Activated naive CD8-positive, alpha-beta T cell treated with anti-CD3 and anti-CD28 coated beads, Interleukin-2, amount 10 ng/mL, durations not matched to agents 7 days and 5 days (primary cell): Measurements from ENCODE around the gene ZNF112. TPM values are rescaled to one million over a fixed set of nuclear protein-coding genes. Genes with fewer than 3 reads are reported as not detected.

Experiments
- ATAC-seq: fragments of 150-1000 bp; cut with Tn5 transposase; one replicate; pipeline ENCODE4 v1.10.0; 2021; ENCODE audit warnings: low read depth, moderate library complexity
- POLR2A ChIA-PET: fragments of 350-600 bp; sonication (Branson Sonifier 250); formaldehyde crosslinking; loops from one replicate; lab custom pipeline; 2021; ENCODE audit warnings: antibody characterized with exemption; lab: Charles Lee
- DNase-seq: peaks from one replicate; pipeline ENCODE4 v3.0.0; 2021
- H3K27ac Mint-ChIP-seq: one replicate; pipeline ENCODE4 v1.8.0; 2022; ENCODE audit warnings: mild to moderate bottlenecking, mixed read lengths
- H3K27me3 Mint-ChIP-seq: one replicate; pipeline ENCODE4 v1.8.0; 2022; ENCODE audit warnings: mild to moderate bottlenecking, moderate library complexity, mixed read lengths
- H3K36me3 Mint-ChIP-seq: one replicate; pipeline ENCODE4 v1.8.0; 2021; ENCODE audit warnings: mild to moderate bottlenecking, mixed read lengths
- H3K4me1 Mint-ChIP-seq: one replicate; pipeline ENCODE4 v1.8.0; 2021; ENCODE audit warnings: mixed read lengths
- H3K4me3 Mint-ChIP-seq: one replicate; pipeline ENCODE4 v1.8.0; 2022; ENCODE audit warnings: mild to moderate bottlenecking, moderate library complexity, mixed read lengths
- H3K9me3 Mint-ChIP-seq: one replicate; pipeline ENCODE4 v1.8.0; 2021; ENCODE audit warnings: mixed read lengths
- total RNA-seq, 2 experiments: library from RNA; stranded (reverse); gene quantifications; one replicate each; pipeline ENCODE4 v1.2.3, GENCODE V29; 2021

Gene ZNF112
- total RNA-seq, 2 experiments from 2014 or later, result 0.28 to 0.30 TPM

- ATAC-seq (no peak), DNase-seq (no peak)
- POLR2A ChIA-PET, result no interaction called here
- Mint-ChIP-seq H3K27ac (no peak overlapping the region), H3K4me1 (no peaks in the 10 kb centered on the region), H3K27me3 (peaks cover 10% of the 10 kb centered on the region), H3K4me3 (no peak overlapping the region), H3K36me3 (no peaks in the 10 kb centered on the region), H3K9me3 (peaks cover 16% of the 10 kb centered on the region)
Observed at GRCh38 chr19:44313231-44313630, 43.2 kb downstream of the ZNF112 start.

DNA sequence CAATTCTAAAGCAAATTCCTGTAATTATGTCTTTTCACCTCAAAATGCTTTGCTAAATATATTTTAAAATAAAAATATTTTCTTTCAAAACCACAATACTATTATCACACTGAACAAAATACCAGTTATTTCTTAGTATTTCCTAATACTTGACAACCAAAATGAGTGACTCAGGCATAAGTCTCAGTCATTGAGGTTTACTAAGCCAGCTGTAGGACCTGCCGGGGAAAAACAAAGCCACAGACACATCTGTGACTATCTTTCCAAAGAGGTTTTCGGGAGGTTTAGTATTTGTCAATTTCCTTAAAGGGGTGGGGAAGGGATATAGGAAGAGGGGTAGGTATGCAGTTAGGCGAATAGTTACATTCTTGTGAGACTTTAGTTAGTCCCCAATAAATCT lies 48.5 kb downstream of the ZNF112 start:
- DNase-seq (no peak), ATAC-seq (no peak)
- H3K27ac Mint-ChIP-seq, result no peak overlapping the region
- POLR2A ChIA-PET, result no interaction called here
- H3K9me3 Mint-ChIP-seq, result peaks cover 14% of the 10 kb centered on the region
- H3K4me1 Mint-ChIP-seq, result peaks cover 14% of the 10 kb centered on the region
- H3K4me3 Mint-ChIP-seq, result no peak overlapping the region
- no peaks in the 10 kb centered on the region for H3K36me3 Mint-ChIP-seq
- H3K27me3 Mint-ChIP-seq, result no peaks in the 10 kb centered on the region

DNA sequence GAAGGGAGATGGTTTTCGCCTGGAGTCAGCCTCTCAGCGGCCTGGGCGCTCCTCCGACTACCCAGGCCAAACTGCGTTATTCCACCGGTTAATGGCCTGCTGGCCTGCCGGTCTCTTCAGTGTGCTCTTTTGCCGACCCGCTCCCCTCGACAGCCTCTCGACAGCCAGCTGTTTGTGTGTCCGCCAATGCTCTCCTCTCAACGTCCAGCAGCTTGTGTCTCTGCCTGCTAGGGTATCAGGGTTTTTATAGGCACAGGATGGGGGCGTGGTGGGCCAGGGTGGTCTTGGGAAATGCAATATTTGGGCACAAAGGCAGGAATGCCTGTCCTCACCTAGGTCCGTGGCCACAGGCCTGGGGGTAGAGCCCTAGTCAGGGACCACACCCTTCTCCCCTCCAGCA lies 50.2 kb downstream of the ZNF112 start:
- Mint-ChIP-seq H3K4me3 (no peak overlapping the region), H3K4me1 (peaks cover 14% of the 10 kb centered on the region), H3K36me3 (peaks cover 3% of the 10 kb centered on the region), H3K27me3 (no peaks in the 10 kb centered on the region), H3K27ac (no peak overlapping the region), H3K9me3 (peaks cover 12% of the 10 kb centered on the region)
- no peak for DNase-seq
- POLR2A ChIA-PET, result no interaction called here
- ATAC-seq, result no peak

DNA sequence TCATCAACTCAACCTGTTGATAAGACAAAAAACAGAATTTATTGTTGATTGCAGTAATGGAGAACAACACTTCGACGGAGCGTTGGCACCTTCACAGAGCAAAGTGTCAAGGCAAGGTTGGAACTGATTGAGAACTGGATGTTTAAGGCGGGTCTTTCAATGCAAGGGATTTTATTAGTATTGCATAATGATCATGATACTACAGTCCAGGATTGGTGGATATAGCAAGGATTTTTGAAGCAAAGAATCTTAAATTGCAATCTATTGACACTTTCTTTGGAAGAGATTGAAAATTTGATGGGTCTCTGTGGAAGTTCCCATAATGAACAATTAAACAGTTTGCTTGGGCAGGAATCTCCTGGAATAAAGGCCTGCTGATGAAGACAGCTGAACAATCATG lies 51.0 kb downstream of the ZNF112 start:
- Mint-ChIP-seq H3K27ac (no peak overlapping the region), H3K27me3 (no peaks in the 10 kb centered on the region), H3K4me1 (peaks cover 14% of the 10 kb centered on the region), H3K36me3 (peaks cover 8% of the 10 kb centered on the region), H3K4me3 (peak overlapping the region; percentile 85), H3K9me3 (peaks cover 13% of the 10 kb centered on the region)
- ATAC-seq, result no peak
- no peak for DNase-seq
- POLR2A ChIA-PET, result interaction anchor here (0.9 to 1.9 kb wide), 4 partner anchors 93 to 404 kb away, joined by 3 to 8 read pairs (median 4); partner anchors contain the start of genes ZNF180 and ZNF227

- POLR2A ChIA-PET, result interaction anchor here (0.8 to 1.9 kb wide), 5 partner anchors 93 to 403 kb away, joined by 3 to 8 read pairs (median 4); partner anchors contain the start of genes ZNF180, ZNF227 and ZNF234
- Mint-ChIP-seq H3K27ac (peak within 1 kb of the TSS; percentile 65), H3K4me3 (peak within 1 kb of the TSS; percentile 85), H3K27me3 (no peaks in the 10 kb centered on the region), H3K36me3 (peaks cover 15% of the 10 kb centered on the region), H3K9me3 (peaks cover 13% of the 10 kb centered on the region), H3K4me1 (peaks cover 14% of the 10 kb centered on the region)
- ATAC-seq (peak; percentile 89), DNase-seq (peak; percentile 69)
Observed at GRCh38 chr19:44304659-44305193, 51.8 kb downstream of the ZNF112 start, which contains the start of gene ZNF235. ZNF235 (minus strand) TSS chr19:44305025; CDS start chr19:44303404, 1,621 bp downstream.

- peaks cover 21% of the 10 kb centered on the region for H3K36me3 Mint-ChIP-seq
- POLR2A ChIA-PET, result interaction anchor here (0.8 to 1.9 kb wide), 4 partner anchors 97 to 403 kb away, joined by 3 to 6 read pairs (median 4); partner anchors contain the start of genes ZNF180 and ZNF234
- H3K9me3 Mint-ChIP-seq, result peaks cover 13% of the 10 kb centered on the region
- peak overlapping the region; percentile 85 for H3K4me3 Mint-ChIP-seq
- no peak for DNase-seq
- H3K4me1 Mint-ChIP-seq, result peaks cover 14% of the 10 kb centered on the region
- ATAC-seq, result no peak
- H3K27me3 Mint-ChIP-seq, result no peaks in the 10 kb centered on the region
- peak overlapping the region; percentile 58 for H3K27ac Mint-ChIP-seq
Observed at GRCh38 chr19:44303976-44304568, 52.4 kb downstream of the ZNF112 start.

DNA sequence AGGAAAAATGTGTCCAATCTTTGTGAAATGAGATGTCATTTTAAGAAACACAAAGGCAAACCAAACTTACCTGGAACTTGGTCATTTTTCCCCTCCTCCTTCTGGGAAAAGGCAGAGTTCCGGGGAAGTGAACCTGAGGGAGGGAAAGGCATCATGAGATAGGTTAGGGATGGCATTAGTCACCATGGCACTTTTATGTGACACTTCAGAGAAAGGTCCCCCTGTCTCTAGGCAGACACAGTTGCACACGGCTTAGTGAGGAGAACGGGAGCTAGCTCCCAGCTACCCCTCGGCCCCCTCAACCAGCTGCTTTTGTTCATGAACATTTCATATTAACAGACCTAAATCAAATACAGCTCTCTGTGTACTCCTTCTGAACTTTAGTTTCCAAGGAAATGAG lies 53.2 kb downstream of the ZNF112 start:
- Mint-ChIP-seq H3K4me1 (peaks cover 14% of the 10 kb centered on the region), H3K4me3 (peak overlapping the region; percentile 85), H3K27ac (no peak overlapping the region), H3K36me3 (peaks cover 29% of the 10 kb centered on the region), H3K27me3 (no peaks in the 10 kb centered on the region), H3K9me3 (peaks cover 8% of the 10 kb centered on the region)
- ATAC-seq (no peak), DNase-seq (no peak)
- POLR2A ChIA-PET, result no interaction called here

GRCh38 chr19:44284968-44285367 lies 71.5 kb downstream of the ZNF112 start:
- Mint-ChIP-seq H3K4me3 (no peak overlapping the region), H3K27ac (no peak overlapping the region), H3K36me3 (peaks cover 40% of the 10 kb centered on the region), H3K27me3 (no peaks in the 10 kb centered on the region), H3K4me1 (no peaks in the 10 kb centered on the region), H3K9me3 (peaks cover 34% of the 10 kb centered on the region)
- POLR2A ChIA-PET, result no interaction called here
- DNase-seq (no peak), ATAC-seq (no peak)

DNA sequence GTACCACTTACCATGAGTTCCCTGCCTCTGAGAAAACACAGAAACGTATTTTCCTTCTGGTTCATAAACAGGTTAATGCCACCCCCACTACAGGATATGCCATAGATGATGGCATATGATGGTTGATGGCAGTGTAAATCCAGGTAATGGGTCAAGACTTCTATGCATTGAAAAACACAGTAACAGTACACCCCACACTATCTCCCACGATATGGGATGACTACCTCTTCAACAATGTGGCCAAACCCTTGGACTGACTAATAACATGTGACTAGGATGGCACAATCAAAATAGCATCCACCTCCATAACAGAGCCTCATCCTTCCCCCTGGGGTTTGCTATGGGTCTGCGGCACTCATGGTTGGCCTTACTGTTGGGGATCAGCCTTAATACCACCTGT lies 73.6 kb downstream of the ZNF112 start:
- Mint-ChIP-seq H3K4me1 (no peaks in the 10 kb centered on the region), H3K36me3 (peaks cover 21% of the 10 kb centered on the region), H3K9me3 (peaks cover 37% of the 10 kb centered on the region), H3K27ac (no peak overlapping the region), H3K4me3 (no peak overlapping the region), H3K27me3 (no peaks in the 10 kb centered on the region)
- DNase-seq (no peak), ATAC-seq (no peak)
- POLR2A ChIA-PET, result no interaction called here

- H3K9me3 Mint-ChIP-seq, result peaks cover 36% of the 10 kb centered on the region
- POLR2A ChIA-PET, result no interaction called here
Observed at GRCh38 chr19:44280916-44281315, 75.6 kb downstream of the ZNF112 start.

GRCh38 chr19:44278181-44278690 lies 78.2 kb downstream of the ZNF112 start:
- no peak overlapping the region for H3K27ac Mint-ChIP-seq
- H3K9me3 Mint-ChIP-seq, result peaks cover 43% of the 10 kb centered on the region

More at GRCh38 chr19:44280916-44281315, 75.6 kb downstream of the ZNF112 start:
- DNase-seq, result no peak
- Mint-ChIP-seq H3K4me3 (no peak overlapping the region), H3K27me3 (no peaks in the 10 kb centered on the region), H3K36me3 (peaks cover 8% of the 10 kb centered on the region), H3K27ac (no peak overlapping the region), H3K4me1 (no peaks in the 10 kb centered on the region)
- ATAC-seq, result no peak

GRCh38 chr19:44277331-44277730 lies 79.1 kb downstream of the ZNF112 start:
- Mint-ChIP-seq H3K27ac (no peak overlapping the region), H3K36me3 (peaks cover 23% of the 10 kb centered on the region), H3K4me1 (no peaks in the 10 kb centered on the region), H3K4me3 (no peak overlapping the region), H3K27me3 (no peaks in the 10 kb centered on the region), H3K9me3 (peaks cover 40% of the 10 kb centered on the region)
- no peak for ATAC-seq
- POLR2A ChIA-PET, result no interaction called here
- no peak for DNase-seq

More at GRCh38 chr19:44278181-44278690, 78.2 kb downstream of the ZNF112 start:
- no peak for ATAC-seq
- Mint-ChIP-seq H3K4me3 (no peak overlapping the region), H3K27me3 (no peaks in the 10 kb centered on the region), H3K4me1 (no peaks in the 10 kb centered on the region), H3K36me3 (peaks cover 19% of the 10 kb centered on the region)
- POLR2A ChIA-PET, result no interaction called here
- DNase-seq, result no peak
